ENCODE measurements around the gene SCGB3A2. TPM values are rescaled to one million over a fixed set of nuclear protein-coding genes. Genes with fewer than 3 reads are reported as not detected.

The SCGB3A2 gene
- total and polyA plus RNA-seq, 2 donors (not counting 3 experiments of a cell fraction or from before 2014, with no cell fraction given) = not detected

DNA sequence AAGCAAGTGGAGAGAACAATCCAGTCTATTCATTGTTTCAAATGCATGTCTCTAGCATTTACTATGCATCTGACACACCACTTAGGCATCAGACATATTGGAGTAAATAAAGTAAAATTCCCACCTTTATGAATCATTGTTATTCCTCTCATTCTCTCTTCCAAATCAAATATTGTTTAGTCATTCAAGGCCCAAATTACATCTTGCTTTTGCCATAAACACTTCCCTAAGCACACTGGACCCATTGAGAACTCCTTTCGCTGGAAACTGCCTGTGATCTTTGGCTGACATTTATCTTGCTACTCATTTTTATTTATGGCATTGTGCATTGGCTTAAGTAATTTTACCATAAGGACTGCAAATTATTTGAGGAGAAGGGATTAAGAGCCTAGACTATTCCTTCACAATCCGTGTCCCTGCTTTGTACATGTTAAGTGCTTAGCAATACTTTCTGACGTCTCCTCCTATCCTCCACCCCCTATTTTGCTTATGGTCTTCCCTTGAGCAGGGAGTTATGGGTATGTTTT is 20.4 kb downstream of the SCGB3A2 start:
- no TSS peak for BruUV-seq (replicated peaks)
- H3K36me3 ChIP-seq (ENCODE audit: control insufficient read depth in 2 of 2, extremely low read depth in 1 of 2, insufficient read depth in 2 of 2, low read length in 2 of 2) = no peaks in the 10 kb centered on the region
- H3K27me3 ChIP-seq (ENCODE audit: control insufficient read depth in 2 of 2, insufficient read depth in 2 of 2, low read length in 2 of 2) = no peaks in the 10 kb centered on the region
- ChIA-PET CTCF (no interaction called here), POLR2A (no interaction called here)
- H4K20me1 ChIP-seq (replicated peaks; ENCODE audit: control insufficient read depth, extremely low read depth, insufficient read depth, low read length) = no peaks in the 10 kb centered on the region
- no peaks in the 10 kb centered on the region for H3K9me1 ChIP-seq (replicated peaks; ENCODE audit: control insufficient read depth, extremely low read depth, insufficient read depth, low read length)
- no peak overlapping the region for H3K4me3 ChIP-seq (replicated peaks in 1 of 3; ENCODE audit: insufficient read depth in 1 of 3, low read depth in 1 of 3, low read length in 3 of 3)
- peaks cover 18% of the 10 kb centered on the region for H3K4me1 ChIP-seq (ENCODE audit: control insufficient read depth, extremely low read depth, insufficient read depth, low read length)
- peak overlapping the region; percentile 31 for H3K27ac ChIP-seq (ENCODE audit: insufficient read depth, low read depth, low read length)
- peak overlapping the region; percentile 3 for H3K4me2 ChIP-seq (ENCODE audit: insufficient read depth, low read length)
- TF ChIP-seq EZH2 (IDR thresholded peaks at IDR 0.05; ENCODE audit: borderline replicate concordance, low read depth, low read length, severe bottlenecking) = no peak
- TF ChIP-seq POLR2A (IDR thresholded peaks at IDR 0.05; ENCODE audit: low read depth, low read length) = no peak
- no peak for TF ChIP-seq MYC (IDR thresholded peaks at IDR 0.05; ENCODE audit: low read depth, low read length)
- no peak for TF ChIP-seq JUN (IDR thresholded peaks at IDR 0.05; ENCODE audit: borderline replicate concordance, insufficient read depth, insufficient read length, low read depth)
- no peak for TF ChIP-seq POLR2AphosphoS5 (IDR thresholded peaks at IDR 0.05; ENCODE audit: insufficient read depth, low read depth, low read length)
- peak; percentile 44 for TF ChIP-seq FOS (IDR thresholded peaks at IDR 0.05; ENCODE audit: borderline replicate concordance, insufficient read depth, low read length)
- no peak for TF ChIP-seq MAX (IDR thresholded peaks at IDR 0.05; ENCODE audit: insufficient read depth, insufficient read length)
- TF ChIP-seq GATA2 (IDR thresholded peaks at IDR 0.05; ENCODE audit: insufficient read depth, insufficient read length, low read depth, low read length) = no peak
- H2AFZ ChIP-seq (ENCODE audit: low read depth, low read length) = peak overlapping the region; percentile 51
- dilution Hi-C loops (cut with MboI; ENCODE audit: extremely low pct_ligation_motif_present, low sequenced_read_pairs) = no loop called here
- intact Hi-C loops (cut with micrococcal nuclease) = no loop called here
- H3K9me3 ChIP-seq (replicated peaks; ENCODE audit: control insufficient read depth, insufficient read depth, low read length) = no peaks in the 10 kb centered on the region
- peak; percentile 58 for DNase-seq (ENCODE audit: low read depth, low spot score)
- no peak overlapping the region for H3K9ac ChIP-seq (replicated peaks; ENCODE audit: extremely low read depth, insufficient read depth, low read length)
- no peaks in the 10 kb centered on the region for H3K79me2 ChIP-seq (ENCODE audit: control insufficient read depth, insufficient read depth, low read length)
- FAIRE-seq = no peak

GRCh38 chr5:147901599-147902039 is 23.1 kb downstream of the SCGB3A2 start:
- ChIA-PET CTCF (interaction anchor here (1.2 kb wide), 1 partner anchor 44 kb away, joined by 3 read pairs; no protein-coding TSS in a partner anchor), POLR2A (no interaction called here)
- H3K79me2 ChIP-seq (ENCODE audit: control insufficient read depth, insufficient read depth, low read length) = no peaks in the 10 kb centered on the region
- peaks cover 10% of the 10 kb centered on the region for H3K4me1 ChIP-seq (ENCODE audit: control insufficient read depth, extremely low read depth, insufficient read depth, low read length)
- TF ChIP-seq POLR2AphosphoS5 (IDR thresholded peaks at IDR 0.05; ENCODE audit: insufficient read depth, low read depth, low read length) (no peak), CTCF (IDR thresholded peaks at IDR 0.05; ENCODE audit: extremely low read depth in 1 of 2, insufficient read depth in 1 of 2, low read depth in 1 of 2, low read length in 2 of 2) (no peak)
- no peaks in the 10 kb centered on the region for H3K36me3 ChIP-seq (ENCODE audit: control insufficient read depth in 2 of 2, extremely low read depth in 1 of 2, insufficient read depth in 2 of 2, low read length in 2 of 2)
- H3K27ac ChIP-seq (ENCODE audit: insufficient read depth, low read depth, low read length) = no peak overlapping the region
- dilution Hi-C loops (cut with MboI; ENCODE audit: extremely low pct_ligation_motif_present, low sequenced_read_pairs) (no loop called here), intact Hi-C loops (cut with micrococcal nuclease) (no loop called here)
- no peaks in the 10 kb centered on the region for H4K20me1 ChIP-seq (replicated peaks; ENCODE audit: control insufficient read depth, extremely low read depth, insufficient read depth, low read length)
- no peak for DNase-seq (ENCODE audit: low read depth, low spot score)
- H3K9me3 ChIP-seq (replicated peaks; ENCODE audit: control insufficient read depth, insufficient read depth, low read length) = no peaks in the 10 kb centered on the region
- no peaks in the 10 kb centered on the region for H3K27me3 ChIP-seq (ENCODE audit: control insufficient read depth in 2 of 2, insufficient read depth in 2 of 2, low read length in 2 of 2)
- H3K9me1 ChIP-seq (replicated peaks; ENCODE audit: control insufficient read depth, extremely low read depth, insufficient read depth, low read length) = no peaks in the 10 kb centered on the region
- no peak overlapping the region for H3K9ac ChIP-seq (replicated peaks; ENCODE audit: extremely low read depth, insufficient read depth, low read length)
- no TSS peak for BruUV-seq (replicated peaks)
- H2AFZ ChIP-seq (ENCODE audit: low read depth, low read length) = no peak overlapping the region
- no peak overlapping the region for H3K4me2 ChIP-seq (ENCODE audit: insufficient read depth, low read length)
- no peak for FAIRE-seq
- no peak overlapping the region for H3K4me3 ChIP-seq (replicated peaks in 1 of 3; ENCODE audit: insufficient read depth in 1 of 3, low read depth in 1 of 3, low read length in 3 of 3)
